Stimulated activated CD8-positive, alpha-beta memory T cell treated with anti-CD3 and anti-CD28 coated beads, Interleukin-7, amount 100 ng/mL, for 24 hours (primary cell): ENCODE data around the gene MED13L.

Experiments used
- DNase-seq: peaks from one replicate; pipeline ENCODE4 v3.0.0-alpha.2; 2020; ENCODE audit warnings: low read depth

Gene MED13L

DNA sequence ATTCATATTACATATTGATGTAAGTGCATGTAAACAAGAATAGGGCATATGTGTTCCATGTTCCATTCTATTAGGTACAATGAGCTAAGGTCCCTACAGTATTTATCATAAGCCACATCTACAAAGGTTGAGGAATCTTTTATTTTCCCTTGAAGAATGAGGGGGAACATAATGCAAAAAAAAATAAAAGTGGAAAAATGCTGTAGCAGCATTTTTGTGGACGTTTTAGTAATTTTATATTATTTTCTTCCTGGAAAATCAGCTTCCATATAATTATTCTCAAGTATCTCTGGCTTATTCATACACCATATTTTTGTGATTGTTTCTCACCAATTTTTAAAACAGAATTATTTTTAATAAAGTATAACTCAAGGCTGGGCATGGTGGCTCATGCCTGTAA lies 148.7 kb downstream of the MED13L start:
- DNase-seq = no peak

GRCh38 chr12:116127859-116128258 lies 149.6 kb downstream of the MED13L start:
- no peak for DNase-seq

- DNase-seq = no peak
These were observed 150.9 kb downstream of the MED13L start for GRCh38 chr12:116126610-116127009.

DNA sequence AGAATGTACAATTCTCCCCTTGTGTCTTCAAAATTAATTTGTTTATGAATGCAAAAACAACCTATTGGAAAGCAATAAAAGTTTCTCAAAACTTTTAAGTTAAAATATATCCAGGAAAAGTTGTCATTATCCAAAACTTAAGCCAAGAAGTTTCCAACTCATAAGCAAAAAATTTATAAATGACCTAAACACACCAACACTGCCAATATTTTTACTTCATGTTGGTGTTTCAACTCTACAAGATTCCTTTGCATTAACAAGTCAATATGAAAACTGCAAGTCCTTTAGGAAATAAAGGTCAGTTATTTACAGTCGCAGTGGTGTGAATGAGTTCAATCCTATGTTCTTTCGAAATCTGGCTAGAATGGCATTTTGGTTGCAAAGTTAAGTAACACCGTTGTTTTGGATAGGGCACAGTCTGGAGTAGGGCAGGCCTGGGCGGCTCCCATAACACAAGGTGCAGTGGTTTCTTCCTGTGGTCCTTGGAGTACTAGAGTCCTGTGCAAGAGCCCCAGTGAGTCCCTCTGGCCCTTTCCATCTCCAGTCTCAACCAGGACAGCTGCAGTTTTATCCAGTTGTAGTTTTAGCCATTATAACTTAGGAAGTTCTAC lies 151.4 kb downstream of the MED13L start:
- no peak for DNase-seq

DNA sequence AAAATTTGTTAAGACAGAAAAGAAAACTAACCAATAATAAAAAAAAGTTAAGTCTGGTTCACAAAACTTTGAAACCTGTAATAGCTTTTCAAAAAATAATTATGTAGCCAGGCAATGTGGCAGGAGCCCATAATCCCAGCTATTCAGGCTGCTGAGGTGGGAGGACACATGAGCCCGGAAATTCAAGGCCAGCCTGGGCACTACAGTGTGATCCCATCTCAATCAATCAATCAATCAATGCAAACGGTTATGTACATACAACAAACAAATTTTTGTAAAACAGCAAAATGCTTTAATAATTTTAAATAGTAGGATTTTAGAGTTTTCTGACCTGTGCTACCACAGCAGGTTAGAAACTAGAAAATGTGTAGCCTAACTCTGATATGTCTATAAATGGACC lies 152.4 kb downstream of the MED13L start:
- no peak for DNase-seq

DNA sequence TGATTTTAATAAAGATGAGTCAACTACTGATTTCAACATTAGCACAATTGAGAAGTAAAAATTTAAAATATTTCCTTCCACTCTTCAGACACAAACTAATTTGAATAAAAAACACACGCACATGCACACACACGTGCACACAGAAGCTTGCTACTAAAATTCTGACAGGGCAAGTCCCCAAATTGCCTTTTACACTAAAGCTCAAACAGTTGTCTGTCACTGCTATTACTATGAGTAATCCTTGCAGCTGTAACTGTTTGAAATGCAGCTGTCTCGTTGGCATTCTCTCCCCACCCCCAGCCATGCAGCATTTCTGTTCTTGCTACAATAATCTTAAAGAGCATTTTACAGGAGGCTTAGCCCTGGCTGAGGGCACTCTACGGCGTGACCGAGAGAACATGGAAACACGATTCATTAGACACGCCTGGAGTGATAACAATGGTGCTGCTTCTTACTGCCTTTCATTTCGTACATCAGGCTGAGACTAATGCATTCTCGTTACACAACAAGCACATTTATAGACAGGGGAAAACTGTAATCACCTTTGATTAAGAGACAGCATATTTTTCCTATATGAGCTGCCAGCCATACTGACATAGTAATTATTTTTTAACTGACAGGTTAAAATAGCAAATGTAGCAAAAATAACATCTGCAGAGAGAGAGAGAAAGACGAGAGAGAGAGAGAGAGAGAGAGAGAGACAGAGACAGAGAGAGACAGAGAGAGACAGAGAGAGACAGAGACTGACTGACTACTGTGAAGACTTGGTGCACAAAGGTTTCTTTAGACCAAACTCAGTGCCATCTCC lies 153.8 kb downstream of the MED13L start:
- no peak for DNase-seq

DNA sequence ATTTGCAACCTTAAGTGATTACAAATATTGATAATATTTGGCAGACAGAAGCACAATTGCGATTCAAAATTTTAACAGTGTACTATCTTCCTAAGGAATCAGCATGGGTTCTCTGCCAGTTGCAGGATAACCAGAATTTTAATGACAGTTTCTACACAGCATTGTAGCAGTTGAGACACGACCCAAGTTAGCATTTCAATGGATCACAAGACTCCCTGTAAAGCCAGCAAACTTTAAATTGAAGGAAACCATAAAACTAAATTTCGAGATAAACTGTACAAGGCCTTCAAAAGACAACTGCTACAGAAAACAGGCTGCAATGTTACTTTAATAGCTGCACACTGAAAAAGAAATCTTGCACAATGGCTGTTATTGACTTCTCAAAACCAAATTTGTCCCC lies 154.9 kb downstream of the MED13L start:
- no peak for DNase-seq

- DNase-seq = no peak
These were observed 156.0 kb downstream of the MED13L start for GRCh38 chr12:116121453-116121871.

DNA sequence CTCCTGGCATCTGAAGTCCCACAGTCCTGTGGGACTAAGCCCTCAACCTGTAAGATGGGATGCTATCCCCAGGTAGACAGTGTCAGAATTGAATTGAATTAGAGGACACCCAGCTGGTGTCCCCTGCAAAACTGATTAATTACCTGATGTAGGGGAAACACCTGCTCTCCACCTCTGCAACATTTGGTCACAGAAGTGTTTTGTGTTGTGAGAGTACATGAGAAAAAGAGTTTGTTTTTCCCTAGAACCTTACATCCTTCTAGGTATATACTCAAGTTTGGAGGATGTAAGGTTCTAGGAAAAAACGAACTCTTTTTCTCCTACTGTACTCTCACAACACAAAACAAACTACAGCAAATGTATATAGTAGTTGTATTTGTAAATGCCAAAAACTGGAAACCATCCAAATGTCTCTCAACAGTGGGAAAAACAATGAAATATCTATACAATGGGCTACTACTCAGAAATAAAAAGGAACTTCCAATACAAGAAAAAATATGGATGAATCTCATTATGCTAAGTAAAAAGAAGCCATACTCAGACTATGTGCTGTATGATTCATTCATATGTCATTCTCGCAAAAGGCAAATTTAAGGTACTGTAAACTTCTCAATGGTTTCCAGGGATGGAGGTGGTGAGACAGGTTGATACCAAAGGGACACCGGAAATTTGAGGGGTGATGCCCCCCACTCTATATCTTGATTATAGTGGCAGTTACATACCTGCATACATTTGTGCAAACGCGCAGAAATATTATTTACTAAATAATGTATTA lies 160.7 kb downstream of the MED13L start:
- no peak for DNase-seq

GRCh38 chr12:116113398-116114130 lies 163.9 kb downstream of the MED13L start:
- DNase-seq = no peak

DNA sequence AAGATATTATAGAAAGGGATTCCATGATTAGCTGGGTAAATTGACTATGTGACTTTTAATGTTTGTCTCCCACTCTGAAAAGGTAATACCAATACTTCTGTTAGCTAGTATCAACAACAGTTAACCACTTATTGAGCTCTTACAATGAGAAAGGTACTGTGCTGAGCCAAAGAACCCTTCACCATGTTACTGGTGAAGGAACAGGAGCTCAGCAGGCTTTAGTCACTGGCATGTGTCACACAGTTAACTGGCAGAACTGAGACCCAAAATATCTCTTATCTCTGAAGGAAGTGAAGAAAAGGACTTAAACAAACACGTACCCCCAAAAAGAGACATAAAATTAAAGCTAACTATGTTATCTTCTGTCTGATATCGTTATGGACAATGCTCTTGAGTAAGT lies 170.6 kb downstream of the MED13L start:
- no peak for DNase-seq

DNA sequence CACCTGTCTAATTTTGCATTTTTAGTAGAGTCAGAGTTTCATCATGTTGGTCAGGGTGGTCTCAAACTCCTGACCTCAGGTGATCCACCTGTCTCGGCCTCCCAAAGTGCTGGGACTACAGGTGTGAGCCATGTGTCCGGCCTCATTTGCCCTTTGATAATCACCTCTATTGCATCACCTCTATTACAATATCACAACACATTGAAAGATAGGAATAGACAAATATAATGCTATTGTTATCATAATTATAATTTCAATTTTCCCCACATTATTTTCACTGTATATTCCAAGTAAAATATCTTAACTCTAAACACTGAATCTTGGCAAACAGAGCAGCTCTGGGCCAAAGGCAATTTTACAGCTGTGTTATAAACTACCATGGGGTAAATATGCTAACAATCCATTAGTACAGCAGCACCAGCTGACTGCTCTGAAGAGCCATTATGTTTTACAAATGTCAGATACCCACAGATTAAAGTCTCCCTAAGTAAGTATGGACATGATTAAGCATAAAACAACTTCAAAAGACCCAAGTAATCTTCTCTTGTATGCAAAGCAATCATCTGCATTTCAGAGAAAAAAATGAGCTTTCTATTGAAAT lies 173.2 kb downstream of the MED13L start:
- no peak for DNase-seq

DNA sequence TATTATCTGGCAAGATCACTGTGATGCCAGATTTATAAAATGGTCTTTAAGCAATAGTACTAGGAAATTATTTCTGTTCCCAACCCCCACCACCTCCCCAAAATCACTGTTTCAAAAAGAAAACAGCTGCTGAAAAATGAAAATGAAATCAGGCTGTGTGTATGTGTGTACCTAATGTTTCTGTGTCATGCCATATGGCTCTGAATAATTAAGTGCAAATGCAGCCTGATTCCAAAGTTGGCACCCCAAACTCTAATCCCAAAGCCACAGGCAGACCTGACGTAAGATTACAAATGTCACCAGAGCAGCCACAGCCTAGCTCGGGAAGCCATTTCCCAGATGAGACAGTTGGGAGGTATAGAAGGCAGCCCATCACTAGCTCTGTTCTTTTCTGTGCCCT lies 175.5 kb downstream of the MED13L start:
- no peak for DNase-seq

DNA sequence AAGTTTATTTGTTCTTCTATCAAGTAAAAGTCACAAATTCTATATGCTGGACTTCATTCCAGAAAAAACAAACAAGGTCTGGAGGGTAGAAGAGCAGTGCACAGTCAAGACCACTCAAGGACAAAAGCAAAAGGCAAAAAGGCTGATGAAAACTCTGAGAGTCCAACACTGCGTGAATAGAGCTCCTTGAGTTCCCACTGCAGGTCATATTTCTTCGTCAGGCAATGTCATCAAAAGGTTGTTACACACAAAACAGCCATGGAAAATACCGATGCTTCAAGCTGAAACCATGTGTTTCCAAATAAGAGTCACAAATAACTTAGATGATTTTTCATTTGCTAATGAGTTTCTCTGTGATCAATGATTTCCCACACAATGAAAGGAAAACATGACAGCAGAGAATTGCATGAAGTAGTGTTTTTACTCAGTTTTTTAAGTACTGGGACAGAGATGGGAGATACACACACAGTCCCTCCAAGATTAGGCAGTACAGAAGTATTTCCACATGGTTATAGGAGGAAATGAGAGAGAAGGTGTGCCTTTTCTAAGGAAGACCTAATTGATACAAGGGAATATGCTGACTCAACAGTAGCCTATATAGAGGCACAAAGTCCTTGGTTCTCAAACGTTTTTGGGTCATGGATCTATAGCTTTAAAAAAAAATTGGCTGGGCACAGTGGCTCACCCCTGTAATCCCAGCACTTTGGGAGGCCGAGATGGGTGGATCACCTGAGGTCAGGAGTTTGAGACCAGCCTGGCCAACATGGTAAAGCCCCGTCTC lies 177.7 kb downstream of the MED13L start:
- no peak for DNase-seq

- no peak for DNase-seq
These were observed 180.6 kb downstream of the MED13L start for GRCh38 chr12:116096874-116097273.

DNA sequence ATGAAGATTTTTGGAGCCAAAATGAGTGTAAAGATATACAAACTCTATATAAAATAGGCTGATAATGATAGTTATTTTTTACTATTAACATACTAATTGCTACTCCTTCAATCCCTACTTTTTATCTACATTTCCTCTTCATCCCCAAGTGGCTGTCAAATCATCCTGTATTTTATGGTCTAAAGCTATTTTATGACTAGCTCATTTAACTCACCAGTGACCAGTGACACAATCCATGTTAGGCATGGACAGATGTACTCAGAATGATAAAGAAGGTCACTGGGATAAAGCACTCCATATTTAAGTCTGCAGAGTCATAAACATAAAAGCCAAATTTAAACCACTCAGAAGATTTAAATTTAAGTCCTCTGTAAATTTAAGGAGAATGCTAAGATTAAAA lies 183.0 kb downstream of the MED13L start:
- DNase-seq = no peak

GRCh38 chr12:116093915-116094314 lies 183.6 kb downstream of the MED13L start:
- no peak for DNase-seq

GRCh38 chr12:116092776-116093175 lies 184.7 kb downstream of the MED13L start:
- no peak for DNase-seq

DNA sequence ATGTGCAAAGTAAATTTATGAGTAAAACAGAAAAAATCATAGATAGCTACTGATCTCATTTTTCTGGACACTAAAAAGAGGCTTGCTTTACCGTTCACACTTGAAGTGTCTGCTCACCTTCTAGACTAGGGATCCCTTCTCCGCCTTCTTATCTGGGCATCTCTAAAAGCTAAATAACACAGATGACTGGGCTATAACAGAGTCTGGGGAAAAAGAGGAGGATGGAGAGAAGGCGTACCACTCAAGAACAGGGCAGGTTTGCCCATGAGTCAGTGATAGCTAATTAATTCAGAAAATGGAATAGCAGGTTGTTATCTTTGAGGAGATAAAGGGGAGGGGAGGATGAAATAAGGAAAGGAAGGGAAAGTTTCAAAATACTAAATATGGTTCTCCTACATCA lies 185.3 kb downstream of the MED13L start:
- no peak for DNase-seq

DNA sequence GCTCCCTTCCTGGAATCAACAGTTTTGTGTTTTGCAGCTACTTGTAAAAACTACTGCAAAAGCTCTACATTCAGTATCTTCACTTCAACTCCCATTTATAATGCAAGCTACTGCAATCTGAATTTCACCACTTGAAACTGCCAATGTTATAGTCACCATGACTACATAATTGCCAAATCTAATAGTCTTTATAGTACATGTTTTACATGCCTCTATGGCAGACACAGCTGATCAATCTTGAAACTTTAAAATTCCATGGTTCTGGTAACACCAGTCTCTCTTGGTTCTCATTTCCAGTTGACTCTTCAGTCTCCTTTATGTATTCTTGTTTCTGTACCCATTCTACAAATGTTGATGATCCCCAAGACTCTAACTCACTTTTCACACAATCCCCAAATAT lies 185.9 kb downstream of the MED13L start:
- no peak for DNase-seq

DNA sequence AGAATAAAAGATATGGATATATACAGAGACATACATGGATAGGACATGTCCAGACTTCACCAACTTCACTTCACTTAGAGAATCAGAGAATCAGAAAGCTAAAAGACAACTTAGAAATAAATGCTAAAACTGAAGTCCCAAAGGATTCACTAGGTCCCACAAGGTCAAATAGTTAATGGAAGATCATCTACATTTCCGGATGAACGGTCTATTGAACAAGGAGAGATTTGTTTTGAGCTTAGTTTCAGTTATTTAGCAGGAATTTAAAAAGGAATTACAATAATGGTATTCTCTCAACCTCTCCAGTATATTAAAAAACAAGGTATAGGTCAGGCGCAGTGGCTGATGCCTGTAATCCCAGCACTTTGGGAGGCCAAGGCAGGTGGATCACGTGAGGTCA lies 187.0 kb downstream of the MED13L start:
- DNase-seq = no peak
